Frontal cortex (tissue), 4 donors: ENCODE results near the gene SPATA20. TPM values are rescaled to one million over a fixed set of nuclear protein-coding genes. Genes with fewer than 3 reads are reported as not detected.

Source experiments
- DNase-seq, 2 donors: peaks; one replicate each; pipeline ENCODE4 v3.0.0; 2012; ENCODE audit warnings: low spot score in 2 of 2
- FAIRE-seq: peaks from 2 replicates; lab custom pipeline; 2012; peaks lifted over from hg19 to GRCh38; lab: Jason Lieb, UNC
- total RNA-seq: library from RNA; depleted of rRNA; stranded (reverse); fragments of >200 nt; gene quantifications from one replicate; pipeline ENCODE4 v1.2.3, GENCODE V29; 2014
- donor health status: control.
- donor health status: control.
- donor health status: control.

The SPATA20 gene
- total RNA-seq, 1 donor from 2014 or later, result 26.9 TPM

DNA sequence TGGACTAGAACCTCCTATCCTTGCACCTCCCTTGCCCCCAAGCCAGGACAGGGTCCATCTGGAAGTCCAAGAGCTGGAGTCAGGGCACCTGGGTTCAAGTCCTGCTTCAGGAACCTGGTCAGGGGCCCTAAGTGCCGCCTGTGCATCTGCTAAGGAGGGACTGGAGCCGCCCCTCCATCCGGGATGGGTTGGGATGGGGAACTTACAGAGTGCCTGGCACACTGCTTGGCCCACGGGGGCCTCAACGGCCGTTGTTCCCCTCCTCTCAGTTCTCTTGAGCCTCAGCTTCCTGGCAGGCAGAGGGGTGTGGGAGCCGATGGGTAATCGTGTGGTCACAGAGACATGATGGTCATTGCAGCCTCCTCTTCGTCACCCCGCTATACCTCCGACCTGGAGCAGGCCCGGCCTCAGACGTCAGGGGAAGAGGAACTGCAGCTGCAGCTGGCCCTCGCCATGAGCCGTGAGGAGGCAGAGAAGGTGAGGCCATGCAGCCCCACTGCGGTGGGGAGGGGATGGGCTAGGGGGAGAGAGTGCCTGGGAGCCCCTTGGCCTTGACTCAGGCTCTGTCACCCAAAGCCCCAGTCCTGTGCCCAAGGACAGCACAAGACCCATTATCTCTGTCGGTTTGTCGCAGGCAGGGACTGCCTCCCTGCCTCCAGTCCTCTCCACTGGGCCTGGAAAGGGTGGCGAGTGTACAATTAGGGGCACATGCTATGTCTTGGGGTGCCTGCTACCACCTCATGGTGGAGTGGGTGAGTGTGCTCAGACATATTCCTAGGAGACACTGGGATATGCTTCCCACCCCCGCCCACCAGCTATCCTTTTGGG, 9.0 kb upstream of the SPATA20 start:
- DNase-seq, result no peak
- no peak for FAIRE-seq

GRCh38 chr17:50538549-50539410, 8.2 kb upstream of the SPATA20 start:
- FAIRE-seq (no peak), DNase-seq (no peak)

DNA sequence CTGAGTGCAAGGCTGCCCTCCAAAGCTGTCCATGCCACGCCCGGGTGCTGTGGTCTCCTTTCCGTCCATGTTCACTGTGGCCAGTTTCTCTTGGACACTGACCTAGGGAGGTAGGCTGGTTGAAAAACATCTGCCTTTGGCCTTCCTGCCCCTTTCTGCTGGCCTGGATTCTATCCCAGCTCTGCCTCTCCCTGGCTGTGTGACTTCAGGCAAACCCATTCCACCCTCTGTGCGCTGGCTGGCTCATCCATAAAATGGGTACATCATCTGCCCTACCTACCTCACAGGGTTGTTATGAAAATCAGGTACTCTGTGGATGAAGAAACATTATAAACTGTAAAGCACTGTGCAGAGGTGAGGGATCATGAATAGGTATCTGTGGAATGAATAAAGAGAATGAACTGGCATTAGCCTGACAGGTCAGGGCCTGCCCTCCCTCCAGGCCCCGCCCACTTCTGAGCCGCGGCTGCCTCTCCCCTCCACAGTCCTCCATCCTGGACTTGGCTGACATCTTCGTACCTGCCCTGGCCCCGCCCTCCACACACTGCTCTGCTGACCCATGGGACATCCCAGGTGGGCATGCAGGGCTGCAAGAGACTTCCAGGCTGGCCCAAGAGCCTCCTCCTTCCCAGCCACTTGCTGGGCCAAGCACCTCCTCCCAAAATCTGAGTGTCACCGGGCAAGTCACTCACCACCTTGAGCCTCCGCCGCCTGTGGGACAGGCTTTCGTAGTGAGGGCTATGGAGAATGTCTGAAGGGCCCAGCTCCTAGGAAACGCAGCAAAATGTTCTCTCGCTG, 7.0 kb upstream of the SPATA20 start:
- no peak for FAIRE-seq
- no peak for DNase-seq

DNA sequence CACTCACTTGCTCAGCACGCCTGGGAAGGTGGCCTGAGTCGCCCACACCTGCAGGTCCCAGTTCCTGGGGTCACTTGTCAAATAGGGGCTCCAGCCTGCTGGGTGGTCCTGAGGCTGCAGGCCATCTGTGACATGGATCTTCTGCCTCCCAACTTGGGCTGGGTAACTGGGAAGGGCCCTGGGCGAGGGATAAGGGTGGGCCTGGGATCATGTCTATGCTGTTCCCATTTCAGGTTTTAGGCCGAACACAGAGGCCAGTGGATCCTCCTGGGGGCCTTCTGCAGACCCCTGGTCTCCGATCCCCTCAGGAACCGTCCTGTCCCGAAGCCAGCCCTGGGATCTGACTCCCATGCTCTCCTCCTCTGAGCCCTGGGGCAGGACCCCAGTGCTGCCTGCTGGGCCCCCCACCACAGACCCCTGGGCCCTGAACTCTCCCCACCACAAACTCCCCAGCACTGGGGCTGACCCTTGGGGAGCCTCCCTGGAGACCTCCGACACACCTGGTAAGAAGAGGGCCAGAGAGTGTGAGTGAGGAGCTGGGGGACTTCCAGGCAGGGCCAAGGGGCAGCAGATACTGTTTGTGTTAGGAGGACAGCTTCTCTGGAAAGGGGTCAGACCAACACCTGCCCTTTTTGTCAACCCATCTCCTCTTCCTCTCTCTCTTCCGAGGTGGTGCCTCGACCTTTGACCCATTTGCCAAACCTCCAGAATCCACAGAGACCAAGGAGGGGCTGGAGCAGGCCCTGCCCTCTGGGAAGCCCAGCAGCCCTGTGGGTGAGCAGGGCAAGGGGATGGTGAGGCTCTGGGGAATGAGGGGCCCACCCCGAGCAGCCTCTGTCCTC, 6.2 kb upstream of the SPATA20 start:
- FAIRE-seq (no peak), DNase-seq (no peak)

GRCh38 chr17:50541402-50541715, 5.6 kb upstream of the SPATA20 start:
- DNase-seq, result no peak

GRCh38 chr17:50541716-50542688, 5.0 kb upstream of the SPATA20 start:
- FAIRE-seq (no peak), DNase-seq (peak; percentile 96 to 99)

More at GRCh38 chr17:50541402-50541715, 5.6 kb upstream of the SPATA20 start:
- FAIRE-seq, result no peak

DNA sequence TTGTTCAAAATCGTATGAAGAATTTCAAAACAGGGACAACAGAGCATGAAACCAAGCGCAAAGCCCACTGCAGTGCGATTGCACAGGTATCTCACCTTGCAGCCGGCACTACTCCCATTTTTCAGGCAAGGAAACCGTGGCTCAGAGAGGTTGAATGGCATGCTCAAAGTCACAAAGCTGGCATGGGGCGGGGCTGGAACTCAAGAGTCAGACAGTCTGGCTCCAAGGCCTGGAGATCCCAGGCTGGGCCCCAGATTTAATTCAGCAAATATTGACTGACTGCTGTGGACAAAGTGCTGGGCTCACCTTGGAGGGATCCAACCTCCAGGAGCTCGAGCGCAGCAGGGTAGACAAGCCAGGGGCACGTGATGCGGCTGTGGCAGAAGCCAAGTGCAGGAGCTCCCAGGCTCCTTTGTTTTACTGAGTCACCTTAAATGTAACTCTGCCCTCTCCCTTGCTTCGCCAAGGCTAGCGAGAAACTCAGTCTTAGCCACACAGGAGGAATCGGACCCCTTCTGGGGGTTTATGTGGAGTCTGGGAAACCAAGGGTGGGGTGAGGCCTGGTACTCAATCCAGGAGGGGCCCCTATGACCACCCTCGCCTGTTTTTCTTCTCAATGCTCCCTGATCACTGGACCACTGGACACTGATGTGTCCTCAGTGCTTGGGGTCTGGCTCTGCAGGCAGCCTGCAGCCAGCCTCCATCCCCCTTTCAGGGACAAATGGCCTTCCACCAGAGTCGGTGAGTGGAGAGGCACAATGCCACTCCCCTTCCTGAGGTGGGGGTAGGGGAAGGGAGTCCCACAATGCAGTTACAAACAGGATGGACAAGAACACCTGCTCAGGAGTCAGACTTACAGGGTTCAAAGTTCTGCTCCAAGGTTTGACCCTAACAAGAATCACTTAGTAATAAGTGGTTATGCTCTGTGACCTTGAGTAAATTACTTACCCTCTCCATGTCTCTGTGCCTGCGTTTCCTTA, 3.9 kb upstream of the SPATA20 start:
- FAIRE-seq, result no peak
- no peak for DNase-seq

DNA sequence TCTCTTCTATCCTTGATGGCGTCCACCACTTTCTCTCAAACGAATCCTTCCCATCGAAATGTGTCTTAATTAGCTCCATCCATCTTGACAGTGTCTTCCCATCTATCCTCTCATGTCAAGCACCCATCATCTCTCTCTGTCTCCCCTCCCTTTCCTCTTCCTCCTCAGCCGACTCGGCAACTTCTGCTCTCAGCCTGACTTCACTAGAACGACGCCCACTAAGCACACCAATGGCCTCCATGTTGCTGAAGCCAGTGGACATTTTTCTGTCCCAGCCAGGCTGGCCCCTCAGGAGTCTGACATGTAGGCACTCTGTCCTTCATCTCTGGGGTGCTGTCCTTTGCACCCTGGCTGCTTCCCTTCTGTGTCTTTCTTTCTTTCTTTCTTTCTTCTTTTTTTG, 2.5 kb upstream of the SPATA20 start:
- FAIRE-seq, result no peak
- no peak for DNase-seq

DNA sequence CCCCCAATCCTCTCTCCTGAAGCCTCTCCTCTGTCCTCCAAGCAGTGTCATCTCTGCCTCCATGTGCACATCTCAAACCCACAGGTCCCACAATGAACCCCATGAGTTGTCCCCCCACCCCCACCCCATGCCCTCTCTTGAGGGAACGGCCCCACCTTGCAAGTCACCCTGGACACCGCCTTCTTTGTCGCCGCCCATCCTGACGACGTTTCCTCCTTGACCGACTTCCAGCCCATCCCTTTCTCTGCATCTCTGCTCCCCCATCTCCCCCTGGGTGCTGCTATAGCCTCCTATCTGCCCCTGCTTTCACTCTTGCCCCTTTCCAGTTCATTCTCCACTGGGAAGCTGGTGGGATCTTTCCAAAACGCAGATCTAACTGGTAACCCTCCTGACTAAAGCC, 1.7 kb upstream of the SPATA20 start:
- DNase-seq, result no peak
- no peak for FAIRE-seq

DNA sequence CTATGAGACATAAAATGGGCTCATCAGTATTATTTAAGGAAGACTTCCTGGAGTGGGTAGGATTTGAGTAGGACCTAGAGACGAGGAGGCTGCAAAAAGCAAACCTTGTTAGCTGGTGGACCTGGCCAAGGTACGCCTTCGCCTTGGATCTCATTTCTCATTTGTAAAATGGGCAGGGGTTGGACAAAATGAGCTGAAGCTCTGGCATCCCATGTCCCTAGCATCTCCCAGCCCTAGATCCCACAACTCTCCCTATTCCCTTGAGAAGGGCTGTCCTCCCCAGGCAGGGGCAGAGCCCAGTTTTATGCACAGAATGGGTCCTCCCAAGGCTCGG, 306 bp upstream of the SPATA20 start:
- no peak for FAIRE-seq
- no peak for DNase-seq

GRCh38 chr17:50547736-50548083, 736 bp downstream of the SPATA20 start:
- DNase-seq, result no peak
- no peak for FAIRE-seq

GRCh38 chr17:50548831-50549230, 1.9 kb downstream of the SPATA20 start:
- DNase-seq, result no peak
- FAIRE-seq, result no peak

DNA sequence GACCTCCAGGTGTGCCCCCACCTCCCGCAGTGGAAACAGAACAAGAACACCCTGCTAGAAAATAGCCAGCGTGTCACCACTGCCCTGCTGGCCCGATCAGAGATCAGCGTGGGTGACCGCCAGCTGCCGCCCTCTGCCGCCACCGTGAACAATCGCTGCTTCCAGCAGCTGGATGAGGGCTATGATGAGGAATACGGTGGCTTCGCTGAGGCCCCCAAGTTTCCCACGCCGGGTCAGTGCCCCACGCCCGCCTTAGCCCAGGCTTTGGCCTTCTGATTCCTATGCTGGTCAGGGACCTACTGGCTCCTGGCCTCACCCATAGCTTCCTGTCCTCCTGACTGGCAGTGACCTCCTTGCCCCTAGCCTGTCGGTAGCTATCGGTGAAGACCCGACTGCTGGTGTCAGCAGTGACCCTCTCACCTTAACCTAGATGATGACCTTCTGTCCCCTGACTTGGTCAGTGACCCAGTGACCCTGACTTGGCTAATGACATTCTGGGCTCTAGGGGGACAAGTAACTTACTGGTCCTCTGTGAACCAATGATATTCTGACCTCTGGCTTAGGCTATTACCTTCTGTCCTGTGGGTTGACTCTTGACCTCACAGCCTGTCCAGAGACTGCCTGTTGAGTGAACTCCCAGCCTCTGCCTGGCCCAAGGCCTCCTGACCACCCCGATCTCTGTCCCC, 2.4 kb downstream of the SPATA20 start:
- DNase-seq (no peak), FAIRE-seq (no peak)

DNA sequence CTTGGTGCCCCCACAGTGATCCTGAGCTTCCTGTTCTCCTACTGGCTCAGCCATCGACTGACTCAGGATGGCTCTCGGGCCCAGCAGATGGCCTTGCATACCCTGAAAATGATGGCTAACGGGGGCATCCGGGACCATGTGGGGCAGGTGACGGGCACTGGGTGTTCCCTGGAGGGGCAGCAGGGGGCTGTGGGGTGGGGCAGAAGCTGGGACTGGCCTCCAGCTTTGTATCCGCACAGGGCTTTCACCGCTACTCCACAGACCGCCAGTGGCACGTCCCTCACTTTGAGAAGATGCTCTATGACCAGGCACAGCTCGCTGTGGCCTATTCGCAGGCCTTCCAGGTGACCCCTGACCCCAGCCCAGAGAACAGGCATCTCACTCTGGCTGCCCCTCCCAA, 3.0 kb downstream of the SPATA20 start:
- FAIRE-seq (no peak), DNase-seq (no peak)

GRCh38 chr17:50550661-50551432, 3.9 kb downstream of the SPATA20 start:
- DNase-seq (peak; percentile 73 to 84), FAIRE-seq (no peak)

DNA sequence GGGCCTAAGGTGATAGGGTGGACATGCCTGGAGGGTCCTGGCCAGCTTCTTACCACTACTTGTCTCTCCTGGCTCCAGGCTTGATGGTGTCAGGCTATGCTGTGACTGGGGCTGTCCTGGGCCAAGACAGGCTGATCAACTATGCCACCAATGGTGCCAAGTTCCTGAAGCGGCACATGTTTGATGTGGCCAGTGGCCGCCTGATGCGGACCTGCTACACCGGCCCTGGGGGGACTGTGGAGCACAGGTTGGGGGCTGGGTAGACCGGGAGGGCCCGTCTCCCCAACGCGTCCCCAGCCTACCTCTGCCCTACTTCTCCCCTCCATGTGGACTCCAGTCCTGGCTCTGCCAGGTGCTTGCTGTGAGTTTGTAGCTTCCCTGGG, 4.5 kb downstream of the SPATA20 start:
- FAIRE-seq (no peak), DNase-seq (no peak)
